ENCODE data around the gene ST6GALNAC6.
A peak's percentile ranks its signal among the peaks of the same experiment; 100 is the strongest.

Gene ST6GALNAC6

DNA sequence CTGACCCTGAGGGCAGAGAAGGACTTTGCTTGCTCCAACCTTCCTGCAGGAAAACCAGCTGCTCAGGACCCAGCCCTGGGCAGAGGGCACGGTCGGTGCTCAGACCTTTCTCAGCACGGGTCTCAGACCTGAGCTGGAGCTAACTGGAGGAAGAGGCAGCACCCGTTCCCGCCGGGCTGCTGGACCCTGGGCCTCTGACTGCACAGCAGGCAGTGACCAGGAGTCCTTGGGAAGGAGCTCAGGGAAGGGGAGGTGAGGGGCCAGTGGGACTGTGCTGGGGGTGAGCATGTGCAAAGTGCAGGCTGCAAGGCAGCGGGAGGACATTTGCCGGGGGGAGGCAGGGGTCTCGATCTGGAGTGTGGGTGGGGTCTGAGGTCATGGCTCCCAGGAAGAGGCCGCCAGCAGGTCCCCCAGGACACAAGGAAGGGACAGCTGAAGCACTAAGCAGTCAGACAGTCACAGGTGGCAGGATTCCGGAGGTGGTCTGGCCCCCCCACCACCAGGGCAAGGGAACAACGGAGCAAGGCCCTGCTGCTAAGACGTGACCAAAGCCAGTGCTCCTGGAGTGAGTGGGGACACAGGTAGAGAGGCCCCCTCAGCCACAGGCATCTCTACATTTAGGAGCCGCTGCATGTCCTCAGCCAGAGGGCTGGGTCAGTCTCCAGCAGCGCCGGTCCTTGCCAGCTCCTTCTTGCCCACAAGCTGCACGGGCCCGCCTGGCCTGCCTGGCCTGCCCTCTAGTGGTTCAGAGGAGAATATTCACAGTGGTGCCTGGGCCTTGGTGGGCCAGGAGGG is 43.0 kb upstream of the ST6GALNAC6 start:
- Histone ChIP-seq H3K36me3 (ENCODE audit: control insufficient read depth in 5 of 5, insufficient read depth in 5 of 5, low read length in 5 of 5) (peaks cover 0 to 18% (median 16%) of the 10 kb centered on the region in 5 donors), H3K4me1 (ENCODE audit: control insufficient read depth in 5 of 5, insufficient read depth in 5 of 5, low read length in 5 of 5) (peaks cover 4 to 24% (median 9%) of the 10 kb centered on the region in 5 donors), H3K27me3 (ENCODE audit: control insufficient read depth in 5 of 5, insufficient read depth in 4 of 5, low read length in 5 of 5) (no peaks in the 10 kb centered on the region), H3K27ac (ENCODE audit: low read depth, low read length) (no peak overlapping the region), H3K4me3 (ENCODE audit: low read depth in 1 of 5, low read length in 5 of 5) (no peak overlapping the region), H3K9me3 (ENCODE audit: control insufficient read depth in 5 of 5, low read length in 5 of 5) (no peaks in the 10 kb centered on the region), H3K9ac (ENCODE audit: low read length in 5 of 5) (no peak overlapping the region)

DNA sequence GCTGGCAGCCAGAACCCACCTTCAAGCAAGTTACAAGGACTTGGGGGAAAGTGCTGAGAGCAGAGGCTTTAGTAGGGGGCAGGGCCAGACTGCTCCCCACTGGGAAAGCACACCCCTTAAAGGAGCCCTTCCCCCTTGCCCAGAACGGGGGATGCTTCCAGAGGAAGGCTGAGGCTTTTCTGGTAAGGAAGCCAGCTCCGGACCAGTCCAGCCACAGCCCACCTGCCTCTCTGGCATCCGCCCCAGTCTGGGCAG is 42.5 kb upstream of the ST6GALNAC6 start:
- Histone ChIP-seq H3K4me3 (ENCODE audit: low read depth in 1 of 5, low read length in 5 of 5) (no peak overlapping the region), H3K36me3 (ENCODE audit: control insufficient read depth in 5 of 5, insufficient read depth in 5 of 5, low read length in 5 of 5) (peaks cover 0 to 18% (median 16%) of the 10 kb centered on the region in 5 donors), H3K9ac (ENCODE audit: low read length in 5 of 5) (no peak overlapping the region), H3K27ac (ENCODE audit: low read depth, low read length) (no peak overlapping the region), H3K27me3 (ENCODE audit: control insufficient read depth in 5 of 5, insufficient read depth in 4 of 5, low read length in 5 of 5) (no peaks in the 10 kb centered on the region), H3K9me3 (ENCODE audit: control insufficient read depth in 5 of 5, low read length in 5 of 5) (no peaks in the 10 kb centered on the region), H3K4me1 (ENCODE audit: control insufficient read depth in 5 of 5, insufficient read depth in 5 of 5, low read length in 5 of 5) (peaks cover 6 to 29% (median 14%) of the 10 kb centered on the region in 5 donors)

DNA sequence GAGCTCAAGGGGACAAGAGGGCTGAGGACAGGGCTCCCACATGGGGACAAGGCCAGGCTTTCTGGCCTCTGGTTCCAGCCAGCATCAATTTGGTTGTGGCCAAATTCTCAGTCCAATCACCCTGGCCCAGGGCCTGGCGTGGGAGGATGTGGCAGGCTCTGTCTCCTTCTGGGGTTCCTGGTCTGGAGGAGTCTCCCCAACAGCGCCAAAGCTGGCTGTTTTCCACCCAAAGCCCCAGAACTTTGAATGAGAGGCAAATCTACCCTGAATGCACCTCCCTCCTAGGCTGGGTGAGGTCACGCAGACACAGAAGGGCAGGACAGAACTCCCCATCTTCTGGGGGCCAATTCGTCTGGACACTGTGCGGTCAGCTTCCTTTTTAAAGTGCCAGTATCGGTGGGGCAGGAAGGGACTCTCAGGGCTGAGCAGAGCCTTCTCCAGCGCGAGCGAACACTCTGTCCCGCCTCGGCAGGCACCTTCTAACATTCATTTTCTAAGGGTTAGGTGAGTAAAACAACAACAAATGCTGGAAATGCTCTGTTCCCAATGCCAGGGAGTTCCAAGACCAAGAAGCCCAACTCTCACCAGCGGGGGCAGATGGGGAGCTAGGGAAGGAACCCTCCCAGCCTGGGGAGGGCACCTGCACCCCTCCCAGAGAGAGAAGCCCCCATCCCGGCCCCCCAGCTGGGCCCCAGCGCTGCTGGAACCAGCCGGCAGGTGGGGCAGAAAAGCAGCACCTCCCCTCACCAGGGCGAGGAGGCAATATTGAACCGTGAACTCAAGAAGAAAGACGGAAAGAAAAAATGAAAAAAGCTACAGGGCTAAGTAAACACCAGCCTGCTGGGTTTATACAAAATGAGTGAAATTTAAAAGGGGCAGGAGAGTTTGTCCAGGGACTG is 41.9 kb upstream of the ST6GALNAC6 start:
- H3K27me3 ChIP-seq (ENCODE audit: control insufficient read depth in 5 of 5, insufficient read depth in 4 of 5, low read length in 5 of 5) = no peaks in the 10 kb centered on the region
- H3K9ac ChIP-seq (ENCODE audit: low read length in 5 of 5) = no peak overlapping the region
- no peak overlapping the region for H3K4me3 ChIP-seq (ENCODE audit: low read depth in 1 of 5, low read length in 5 of 5)
- H3K9me3 ChIP-seq (ENCODE audit: control insufficient read depth in 5 of 5, low read length in 5 of 5) = no peaks in the 10 kb centered on the region
- H3K27ac ChIP-seq (ENCODE audit: low read depth, low read length) = no peak overlapping the region
- H3K4me1 ChIP-seq (ENCODE audit: control insufficient read depth in 5 of 5, insufficient read depth in 5 of 5, low read length in 5 of 5) = peaks cover 9 to 35% (median 20%) of the 10 kb centered on the region in 5 donors
- peaks cover 0 to 19% (median 16%) of the 10 kb centered on the region in 5 donors for H3K36me3 ChIP-seq (ENCODE audit: control insufficient read depth in 5 of 5, insufficient read depth in 5 of 5, low read length in 5 of 5)

- Histone ChIP-seq H3K4me1 (ENCODE audit: control insufficient read depth in 5 of 5, insufficient read depth in 5 of 5, low read length in 5 of 5) (peaks cover 9 to 40% (median 27%) of the 10 kb centered on the region in 5 donors), H3K36me3 (ENCODE audit: control insufficient read depth in 5 of 5, insufficient read depth in 5 of 5, low read length in 5 of 5) (peaks cover 0 to 21% (median 16%) of the 10 kb centered on the region in 5 donors), H3K27me3 (ENCODE audit: control insufficient read depth in 5 of 5, insufficient read depth in 4 of 5, low read length in 5 of 5) (no peaks in the 10 kb centered on the region), H3K27ac (ENCODE audit: low read depth, low read length) (no peak overlapping the region), H3K9me3 (ENCODE audit: control insufficient read depth in 5 of 5, low read length in 5 of 5) (no peaks in the 10 kb centered on the region), H3K9ac (ENCODE audit: low read length in 5 of 5) (no peak overlapping the region), H3K4me3 (ENCODE audit: low read depth in 1 of 5, low read length in 5 of 5) (no peak overlapping the region)
Observed at GRCh38 chr9:127940593-127940992, 41.2 kb upstream of the ST6GALNAC6 start.

DNA sequence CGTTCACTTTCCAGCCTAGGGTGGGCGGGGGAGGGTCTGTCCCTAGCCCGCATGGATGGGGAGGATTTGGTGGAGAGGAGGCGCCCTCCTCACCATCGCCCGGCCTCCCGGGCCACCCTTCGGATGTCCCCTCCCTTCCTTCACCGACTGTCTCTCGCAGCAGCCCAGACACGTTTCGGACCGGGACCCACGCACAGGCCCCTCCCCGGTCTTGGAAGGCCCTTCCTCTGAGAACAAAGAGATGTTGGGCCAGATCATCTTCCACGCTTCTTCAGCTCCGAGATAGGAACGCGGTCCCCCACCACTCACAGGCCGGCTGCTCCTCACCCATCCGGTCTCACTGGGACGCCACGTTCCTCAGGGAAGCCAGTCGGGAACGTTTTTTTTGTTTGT is 38.9 kb upstream of the ST6GALNAC6 start:
- no peak overlapping the region for H3K27ac ChIP-seq (ENCODE audit: low read depth, low read length)
- peaks cover 0 to 22% (median 4%) of the 10 kb centered on the region in 5 donors for H3K36me3 ChIP-seq (ENCODE audit: control insufficient read depth in 5 of 5, insufficient read depth in 5 of 5, low read length in 5 of 5)
- peak overlapping the region; percentile 73 to 95 (median 81) for H3K4me3 ChIP-seq (ENCODE audit: low read depth in 1 of 5, low read length in 5 of 5)
- no peaks in the 10 kb centered on the region for H3K9me3 ChIP-seq (ENCODE audit: control insufficient read depth in 5 of 5, low read length in 5 of 5)
- no peaks in the 10 kb centered on the region for H3K27me3 ChIP-seq (ENCODE audit: control insufficient read depth in 5 of 5, insufficient read depth in 4 of 5, low read length in 5 of 5)
- H3K9ac ChIP-seq (ENCODE audit: low read length in 5 of 5) = peak overlapping the region in 4 of 5 donors; percentile 66 to 93 (median 88)
- peaks cover 7 to 39% (median 29%) of the 10 kb centered on the region in 5 donors for H3K4me1 ChIP-seq (ENCODE audit: control insufficient read depth in 5 of 5, insufficient read depth in 5 of 5, low read length in 5 of 5)

DNA sequence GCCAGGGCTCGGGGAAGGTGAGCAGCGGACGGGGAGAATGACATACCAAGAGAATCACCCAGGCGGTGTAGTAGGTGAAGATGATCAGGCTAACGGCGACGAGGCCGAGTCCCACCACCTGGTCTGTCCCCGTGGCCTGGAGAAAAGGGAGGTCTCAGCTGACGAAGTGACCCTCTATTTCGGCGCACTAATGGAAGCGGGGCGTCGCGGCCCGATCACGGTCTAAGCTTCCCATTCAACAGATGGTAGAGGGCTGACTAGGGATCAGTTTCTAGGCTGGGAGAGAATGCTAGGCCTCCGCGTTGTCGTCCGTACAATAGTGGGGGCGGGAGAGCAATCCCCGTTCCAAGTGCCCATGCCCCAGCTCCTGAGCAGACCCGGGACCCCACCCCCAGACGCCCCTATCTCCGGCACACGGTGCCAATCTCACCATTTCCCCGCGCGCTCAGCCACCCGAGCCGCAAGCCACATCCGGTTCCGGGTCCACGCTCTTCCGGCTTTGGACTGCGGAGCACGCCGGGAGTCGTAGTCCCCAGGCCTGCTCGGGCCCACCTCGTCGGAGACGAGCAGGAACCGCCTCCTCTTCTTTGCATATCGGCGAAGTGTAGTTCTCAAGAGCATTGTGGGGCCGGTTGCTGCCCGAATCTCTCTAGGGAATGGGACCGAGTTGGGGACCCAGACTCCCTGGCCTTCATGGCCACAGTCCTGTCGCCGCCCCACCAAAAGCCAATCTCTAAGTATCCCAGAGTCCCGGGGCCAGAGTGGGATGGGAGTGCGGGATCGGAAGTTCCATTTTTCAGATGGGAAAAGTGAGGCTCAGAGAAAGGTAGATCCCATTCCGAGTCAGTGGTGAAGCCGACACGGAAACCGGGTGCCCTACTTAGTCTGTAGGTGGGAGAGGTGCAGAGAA is 38.2 kb upstream of the ST6GALNAC6 start, which contains the start of gene DPM2:
Gene DPM2 (minus strand): TSS at position 467 of the 910 bp plus-strand sequence. CDS start 34 bp downstream, at position 433.
- H3K9me3 ChIP-seq (ENCODE audit: control insufficient read depth in 5 of 5, low read length in 5 of 5) = no peaks in the 10 kb centered on the region
- H3K4me3 ChIP-seq (ENCODE audit: low read depth in 1 of 5, low read length in 5 of 5) = peak within 1 kb of the TSS; percentile 73 to 96 (median 94)
- peaks cover 0 to 19% (median 4%) of the 10 kb centered on the region in 5 donors for H3K36me3 ChIP-seq (ENCODE audit: control insufficient read depth in 5 of 5, insufficient read depth in 5 of 5, low read length in 5 of 5)
- H3K9ac ChIP-seq (ENCODE audit: low read length in 5 of 5) = peak within 1 kb of the TSS; percentile 66 to 93 (median 84)
- H3K27me3 ChIP-seq (ENCODE audit: control insufficient read depth in 5 of 5, insufficient read depth in 4 of 5, low read length in 5 of 5) = no peaks in the 10 kb centered on the region
- H3K27ac ChIP-seq (ENCODE audit: low read depth, low read length) = peak within 1 kb of the TSS; percentile 46
- peaks cover 7 to 34% (median 29%) of the 10 kb centered on the region in 5 donors for H3K4me1 ChIP-seq (ENCODE audit: control insufficient read depth in 5 of 5, insufficient read depth in 5 of 5, low read length in 5 of 5)

- no peaks in the 10 kb centered on the region for H3K9me3 ChIP-seq (ENCODE audit: control insufficient read depth in 5 of 5, low read length in 5 of 5)
- peak overlapping the region; percentile 73 to 96 (median 94) for H3K4me3 ChIP-seq (ENCODE audit: low read depth in 1 of 5, low read length in 5 of 5)
- no peaks in the 10 kb centered on the region for H3K27me3 ChIP-seq (ENCODE audit: control insufficient read depth in 5 of 5, insufficient read depth in 4 of 5, low read length in 5 of 5)
- peaks cover 7 to 31% (median 29%) of the 10 kb centered on the region in 5 donors for H3K4me1 ChIP-seq (ENCODE audit: control insufficient read depth in 5 of 5, insufficient read depth in 5 of 5, low read length in 5 of 5)
- peaks cover 0 to 16% (median 4%) of the 10 kb centered on the region in 5 donors for H3K36me3 ChIP-seq (ENCODE audit: control insufficient read depth in 5 of 5, insufficient read depth in 5 of 5, low read length in 5 of 5)
- H3K27ac ChIP-seq (ENCODE audit: low read depth, low read length) = peak overlapping the region; percentile 46
- peak overlapping the region; percentile 66 to 93 (median 84) for H3K9ac ChIP-seq (ENCODE audit: low read length in 5 of 5)
Observed at GRCh38 chr9:127937056-127937387, 37.6 kb upstream of the ST6GALNAC6 start.

DNA sequence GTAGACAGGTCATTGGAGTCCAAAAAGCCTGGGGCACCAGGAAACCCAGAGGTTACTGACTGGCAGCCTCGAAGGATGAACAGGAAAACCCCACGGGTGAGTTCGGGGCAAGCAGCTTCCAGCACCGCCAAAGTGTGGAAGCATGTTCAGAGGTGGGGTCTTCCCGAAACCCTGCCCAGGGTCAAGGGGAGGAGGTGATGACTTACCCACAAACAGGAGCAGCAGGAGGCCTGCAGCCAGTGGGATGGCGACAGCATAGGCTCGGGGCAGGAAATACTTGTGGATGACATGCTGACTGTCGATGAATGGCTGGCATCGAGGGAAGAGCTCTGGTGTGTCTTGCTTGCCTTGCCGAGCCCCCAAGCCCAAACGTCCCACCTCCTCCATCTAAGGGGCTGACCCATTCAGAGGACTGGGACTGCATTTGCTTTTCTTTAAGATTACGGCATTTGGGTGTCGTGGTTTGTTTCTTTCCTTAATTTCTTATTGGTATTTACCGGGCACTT is 37.0 kb upstream of the ST6GALNAC6 start:
- Histone ChIP-seq H3K36me3 (ENCODE audit: control insufficient read depth in 5 of 5, insufficient read depth in 5 of 5, low read length in 5 of 5) (peaks cover 0 to 16% (median 4%) of the 10 kb centered on the region in 5 donors), H3K4me1 (ENCODE audit: control insufficient read depth in 5 of 5, insufficient read depth in 5 of 5, low read length in 5 of 5) (peaks cover 7 to 35% (median 29%) of the 10 kb centered on the region in 5 donors), H3K9me3 (ENCODE audit: control insufficient read depth in 5 of 5, low read length in 5 of 5) (no peaks in the 10 kb centered on the region), H3K27ac (ENCODE audit: low read depth, low read length) (no peak overlapping the region), H3K27me3 (ENCODE audit: control insufficient read depth in 5 of 5, insufficient read depth in 4 of 5, low read length in 5 of 5) (peaks cover 0 to 3% (median 0%) of the 10 kb centered on the region in 5 donors), H3K4me3 (ENCODE audit: low read depth in 1 of 5, low read length in 5 of 5) (peak overlapping the region in 4 of 5 donors; percentile 35 to 94 (median 77)), H3K9ac (ENCODE audit: low read length in 5 of 5) (peak overlapping the region in 4 of 5 donors; percentile 66 to 93 (median 88))

DNA sequence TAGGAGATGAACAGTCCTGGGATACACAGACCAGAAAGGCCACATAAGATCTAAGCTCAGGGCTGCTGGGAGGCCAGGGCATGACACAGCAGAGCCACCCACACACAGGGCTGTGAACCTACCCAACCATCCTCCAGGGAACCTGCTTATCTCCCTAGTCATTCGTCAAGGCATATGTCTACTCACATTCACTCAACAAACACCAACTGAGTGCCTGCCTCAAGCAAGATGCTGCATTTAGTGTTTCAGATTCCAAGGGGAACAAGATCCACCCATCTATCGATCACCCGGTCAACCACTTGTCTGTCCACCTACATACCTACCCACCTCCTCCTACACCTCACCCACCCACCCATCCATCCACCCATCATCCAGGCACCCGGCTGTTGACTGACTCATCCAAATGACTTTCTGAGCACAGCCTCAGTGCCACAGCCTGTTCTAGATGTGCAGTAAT is 36.4 kb upstream of the ST6GALNAC6 start:
- Histone ChIP-seq H3K4me1 (ENCODE audit: control insufficient read depth in 5 of 5, insufficient read depth in 5 of 5, low read length in 5 of 5) (peaks cover 7 to 41% (median 35%) of the 10 kb centered on the region in 5 donors), H3K27ac (ENCODE audit: low read depth, low read length) (no peak overlapping the region), H3K9ac (ENCODE audit: low read length in 5 of 5) (peak overlapping the region in 1 of 5 donors; percentile 83)

More for the DNA sequence above, 36.4 kb upstream of the ST6GALNAC6 start:
- peak overlapping the region in 1 of 5 donors; percentile 8 for H3K4me3 ChIP-seq (ENCODE audit: low read depth in 1 of 5, low read length in 5 of 5)
- H3K36me3 ChIP-seq (ENCODE audit: control insufficient read depth in 5 of 5, insufficient read depth in 5 of 5, low read length in 5 of 5) = peaks cover 0 to 16% (median 4%) of the 10 kb centered on the region in 5 donors
- H3K9me3 ChIP-seq (ENCODE audit: control insufficient read depth in 5 of 5, low read length in 5 of 5) = no peaks in the 10 kb centered on the region
- peaks cover 0 to 8% (median 0%) of the 10 kb centered on the region in 5 donors for H3K27me3 ChIP-seq (ENCODE audit: control insufficient read depth in 5 of 5, insufficient read depth in 4 of 5, low read length in 5 of 5)

Measured in subcutaneous abdominal adipose tissue (tissue), 5 donors.